Fibroblast of pulmonary artery (primary cell): Measurements from ENCODE around the gene KANK2.

Experiments
- DNase-seq: peaks from one replicate; pipeline ENCODE4 v3.0.0-alpha.2; 2010; ENCODE audit warnings: low read depth
- H3K4me3 ChIP-seq: replicated peaks from 2 replicates; pipeline ENCODE4 v1.5.1; 2011; ENCODE audit warnings: low read depth, mild to moderate bottlenecking, control low read depth, low read length, moderate library complexity
- CTCF ChIP-seq: IDR thresholded peaks from 2 replicates; pipeline ENCODE4 v1.5.1; 2011; ENCODE audit warnings: mild to moderate bottlenecking, control low read depth, low read length, inconsistent platforms; ENCODE audit errors: missing control alignments

The KANK2 gene

GRCh38 chr19:11240008-11240444 lies 42.7 kb upstream of the KANK2 start:
- TF ChIP-seq CTCF: no peak

GRCh38 chr19:11239377-11240000 lies 42.1 kb upstream of the KANK2 start, which contains the start of gene ANGPTL8:
Gene ANGPTL8 (plus strand): TSS chr19:11239619. CDS start chr19:11239638, 19 bp downstream.
- no peak for DNase-seq
- no peak within 1 kb of the TSS for H3K4me3 ChIP-seq
- TF ChIP-seq CTCF: no peak

More at GRCh38 chr19:11240008-11240444, 42.7 kb upstream of the KANK2 start:
- DNase-seq: no peak
- no peak overlapping the region for H3K4me3 ChIP-seq

DNA sequence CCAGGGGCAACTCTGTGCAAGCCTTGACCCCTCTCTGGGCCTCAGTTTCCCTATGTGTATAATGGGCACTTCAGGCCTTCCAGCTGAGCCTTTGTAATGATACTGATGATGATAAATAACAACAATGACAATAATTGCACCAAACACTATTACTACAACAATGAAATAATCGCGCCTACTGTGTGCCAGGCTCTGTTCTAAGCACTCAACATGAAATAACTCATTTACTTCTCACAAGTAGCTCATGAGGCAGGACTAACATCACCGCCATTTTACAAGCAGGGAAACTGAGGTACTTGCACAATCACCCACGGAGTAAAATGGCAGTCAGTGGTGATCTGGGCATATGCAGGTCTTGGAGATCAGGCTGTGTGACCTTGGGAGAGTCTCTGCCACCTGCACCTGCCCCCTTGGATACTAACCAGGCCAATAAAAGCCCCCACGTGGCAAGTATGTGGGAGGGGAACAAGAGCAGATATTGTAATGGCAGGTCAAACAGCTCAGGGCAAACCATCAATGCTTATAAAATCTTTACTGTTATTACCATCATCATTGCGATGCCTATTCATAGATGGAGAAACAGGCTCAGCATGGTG lies 41.5 kb upstream of the KANK2 start:
- TF ChIP-seq CTCF: no peak
- H3K4me3 ChIP-seq: no peak overlapping the region
- DNase-seq: no peak

GRCh38 chr19:11238041-11238440 lies 40.7 kb upstream of the KANK2 start:
- no peak for TF ChIP-seq CTCF
- no peak for DNase-seq
- no peak overlapping the region for H3K4me3 ChIP-seq

- no peak for DNase-seq
- no peak for TF ChIP-seq CTCF
- H3K4me3 ChIP-seq: no peak overlapping the region
Observed at GRCh38 chr19:11237321-11237720, 40.0 kb upstream of the KANK2 start.

GRCh38 chr19:11236324-11237301 lies 39.3 kb upstream of the KANK2 start:
- TF ChIP-seq CTCF: no peak
- DNase-seq: no peak
- no peak overlapping the region for H3K4me3 ChIP-seq
